Uterus (tissue), 2 donors: Measurements from ENCODE around the gene DCAF5.

Experiments used
- CTCF ChIP-seq, 4 experiments: fragments of 200-600 bp in 2 of 4; fragments of 450-650 bp in 2 of 4; sonication (generic) in 2 of 4; IDR thresholded peaks; one replicate each; pipeline ENCODE4 v1.5.1; 2016 to 2019; ENCODE audit warnings: antibody characterized with exemption in 4 of 4, mild to moderate bottlenecking in 2 of 4, moderate library complexity in 1 of 4
- POLR2A ChIP-seq, 2 donors: fragments of 450-650 bp; IDR thresholded peaks; one replicate each; pipeline ENCODE4 v1.6.1; 2016; ENCODE audit warnings: antibody characterized with exemption in 2 of 2, mild to moderate bottlenecking in 1 of 2, moderate library complexity in 1 of 2

- TF ChIP-seq POLR2A (IDR thresholded peaks at IDR 0.05) (no peak), CTCF (IDR thresholded peaks at IDR 0.05) (no peak)
These were observed 108.6 kb downstream of the DCAF5 start for GRCh38 chr14:69044296-69044695.
